ENCODE data around the gene CDH5.

CDH5 gene

DNA sequence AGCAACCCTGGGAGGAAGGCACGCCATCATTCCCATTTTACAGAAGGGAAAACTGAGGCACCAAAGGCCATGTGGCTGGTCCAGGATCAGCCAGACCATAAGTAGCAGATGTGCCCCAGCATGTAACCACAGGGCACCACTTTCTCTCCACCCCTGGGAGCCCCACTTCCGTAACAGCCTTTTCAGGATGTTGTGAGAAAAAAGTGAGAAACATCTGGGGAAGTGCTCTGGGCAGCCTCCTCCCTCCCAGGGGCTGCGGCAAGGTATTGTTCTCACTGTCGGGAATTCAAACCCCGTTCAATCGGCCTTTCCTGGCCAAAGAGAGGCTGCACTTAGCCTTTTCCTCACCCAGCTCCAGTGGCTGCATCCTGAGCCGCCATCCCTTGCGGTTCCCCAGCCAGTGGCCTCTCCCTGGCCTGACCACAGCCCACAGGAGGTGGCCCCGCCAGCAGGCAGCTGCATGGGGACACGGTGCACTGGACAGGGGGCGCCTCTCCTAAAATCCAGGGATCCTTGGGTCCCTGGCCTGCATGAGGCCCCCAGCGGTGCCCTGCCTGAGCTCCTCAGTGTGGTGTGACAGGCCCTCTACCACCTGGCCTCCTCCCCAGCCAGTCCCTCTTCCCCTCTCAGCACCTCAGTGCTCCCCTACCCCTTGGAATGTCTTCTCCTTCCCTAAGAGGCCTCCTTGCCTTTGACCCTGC is 5.7 kb upstream of the CDH5 start:
- H3K4me3 ChIP-seq (ENCODE audit: low read length): no peak overlapping the region
- DNase-seq (ENCODE audit: low read depth): no peak

DNA sequence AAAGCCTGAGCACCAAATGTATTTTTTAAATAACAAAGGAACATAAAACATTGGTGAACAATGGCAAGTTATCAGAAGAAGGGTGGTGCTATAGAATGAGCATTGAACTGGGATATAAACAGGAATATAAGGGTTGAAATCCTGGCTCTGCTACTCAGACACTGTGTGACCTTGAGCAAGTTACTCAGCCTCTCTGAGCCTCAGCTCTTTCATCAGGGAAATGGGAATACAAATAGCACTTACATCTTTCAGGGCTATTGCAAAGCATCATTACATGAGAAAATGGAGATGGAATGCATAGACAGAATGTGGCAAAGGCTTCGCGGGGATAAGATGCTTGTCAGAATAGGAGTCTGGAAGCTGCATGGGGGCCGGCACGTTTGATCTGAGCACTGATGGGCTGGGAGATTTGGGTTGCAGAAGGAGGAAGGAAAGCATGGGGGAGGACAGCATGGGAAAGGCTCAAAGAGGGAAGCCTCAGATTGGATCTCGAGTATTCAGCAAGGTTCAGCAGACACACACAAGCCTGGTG is 4.8 kb upstream of the CDH5 start:
- TF ChIP-seq, protein P1, sequence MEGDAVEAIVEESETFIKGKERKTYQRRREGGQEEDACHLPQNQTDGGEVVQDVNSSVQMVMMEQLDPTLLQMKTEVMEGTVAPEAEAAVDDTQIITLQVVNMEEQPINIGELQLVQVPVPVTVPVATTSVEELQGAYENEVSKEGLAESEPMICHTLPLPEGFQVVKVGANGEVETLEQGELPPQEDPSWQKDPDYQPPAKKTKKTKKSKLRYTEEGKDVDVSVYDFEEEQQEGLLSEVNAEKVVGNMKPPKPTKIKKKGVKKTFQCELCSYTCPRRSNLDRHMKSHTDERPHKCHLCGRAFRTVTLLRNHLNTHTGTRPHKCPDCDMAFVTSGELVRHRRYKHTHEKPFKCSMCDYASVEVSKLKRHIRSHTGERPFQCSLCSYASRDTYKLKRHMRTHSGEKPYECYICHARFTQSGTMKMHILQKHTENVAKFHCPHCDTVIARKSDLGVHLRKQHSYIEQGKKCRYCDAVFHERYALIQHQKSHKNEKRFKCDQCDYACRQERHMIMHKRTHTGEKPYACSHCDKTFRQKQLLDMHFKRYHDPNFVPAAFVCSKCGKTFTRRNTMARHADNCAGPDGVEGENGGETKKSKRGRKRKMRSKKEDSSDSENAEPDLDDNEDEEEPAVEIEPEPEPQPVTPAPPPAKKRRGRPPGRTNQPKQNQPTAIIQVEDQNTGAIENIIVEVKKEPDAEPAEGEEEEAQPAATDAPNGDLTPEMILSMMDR (IDR thresholded peaks at IDR 0.05; ENCODE audit: insufficient read depth, low read depth, low read length, missing control alignments): no peak

More for the DNA sequence above, 5.7 kb upstream of the CDH5 start:
- TF ChIP-seq, protein P1 (IDR thresholded peaks at IDR 0.05; ENCODE audit: insufficient read depth, low read depth, low read length, missing control alignments): no peak

DNA sequence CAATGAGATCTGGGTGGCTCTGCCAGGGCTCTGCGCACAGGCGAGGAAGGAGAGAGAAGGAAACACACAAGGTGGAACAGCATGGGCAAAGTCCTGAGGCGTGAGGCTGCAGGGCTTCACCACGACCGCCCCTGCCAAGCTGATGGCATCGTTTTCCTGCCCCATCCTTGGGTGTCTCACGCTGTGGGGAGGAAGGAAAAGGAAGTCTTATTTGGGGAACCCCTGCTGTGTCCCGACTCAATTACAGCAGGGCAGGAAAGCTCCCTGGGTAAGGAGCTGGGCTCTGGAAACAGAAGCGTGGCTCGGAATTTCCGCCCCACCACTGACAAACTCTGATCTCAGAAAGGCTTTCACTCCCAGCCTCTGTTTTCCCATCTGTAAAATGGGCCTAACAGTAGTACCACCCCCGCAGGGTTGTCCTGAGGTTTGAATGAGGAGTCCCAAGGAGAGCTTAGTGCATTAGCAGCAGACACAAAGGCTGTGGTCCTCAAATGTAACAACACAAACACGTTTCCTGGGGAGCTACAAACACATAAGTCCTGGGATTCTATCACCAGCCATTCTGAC is 3.2 kb upstream of the CDH5 start:
- no peak overlapping the region for H3K4me3 ChIP-seq (ENCODE audit: low read length)
- TF ChIP-seq, protein P1 (IDR thresholded peaks at IDR 0.05; ENCODE audit: insufficient read depth, low read depth, low read length, missing control alignments): no peak
- no peak for DNase-seq (ENCODE audit: low read depth)

More for the DNA sequence above, 4.8 kb upstream of the CDH5 start:
- no peak overlapping the region for H3K4me3 ChIP-seq (ENCODE audit: low read length)
- DNase-seq (ENCODE audit: low read depth): no peak

DNA sequence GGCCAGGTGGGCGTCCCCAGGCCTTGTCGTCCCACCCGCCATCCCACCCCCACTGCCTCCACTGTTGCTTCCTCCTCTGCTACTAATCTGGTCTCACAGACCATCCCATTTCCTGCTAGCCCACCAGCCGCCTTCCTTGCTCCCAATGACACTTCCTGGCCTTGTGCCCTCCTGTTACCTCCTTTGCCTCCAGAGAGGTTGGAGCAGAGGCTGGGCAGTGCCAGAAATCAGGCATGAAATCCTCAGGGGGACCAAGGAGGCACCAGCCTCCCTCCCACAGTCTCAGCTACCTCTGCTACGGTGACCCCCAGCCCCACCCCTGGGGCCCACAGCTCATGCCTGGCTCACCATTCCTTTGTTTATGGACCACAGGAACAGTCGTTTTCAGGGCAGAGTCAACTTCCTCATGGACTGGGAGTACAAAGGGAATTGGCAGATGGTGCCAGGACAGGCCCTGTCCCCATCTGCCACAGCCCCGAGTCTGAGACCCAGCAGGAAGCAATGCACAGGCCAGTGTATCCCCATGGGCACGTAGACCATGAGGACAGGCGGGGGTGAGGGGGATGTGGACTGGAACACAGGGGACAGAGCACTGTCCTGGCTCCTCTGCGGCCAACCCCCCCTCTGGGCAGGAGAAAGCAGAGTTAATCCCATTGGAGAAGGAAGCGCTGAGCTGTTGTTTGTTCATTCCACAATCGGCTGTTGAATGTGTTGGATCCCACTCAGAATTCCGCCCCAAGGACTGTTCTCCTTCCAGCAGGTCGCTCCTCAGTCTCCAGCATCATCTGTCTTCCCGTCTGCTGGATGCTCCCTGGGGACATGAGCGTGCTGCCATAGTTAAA is 2.2 kb upstream of the CDH5 start:
- TF ChIP-seq, protein P1 (IDR thresholded peaks at IDR 0.05; ENCODE audit: insufficient read depth, low read depth, low read length, missing control alignments): no peak
- no peak overlapping the region for H3K4me3 ChIP-seq (ENCODE audit: low read length)
- peak; percentile 60 for DNase-seq (ENCODE audit: low read depth)

DNA sequence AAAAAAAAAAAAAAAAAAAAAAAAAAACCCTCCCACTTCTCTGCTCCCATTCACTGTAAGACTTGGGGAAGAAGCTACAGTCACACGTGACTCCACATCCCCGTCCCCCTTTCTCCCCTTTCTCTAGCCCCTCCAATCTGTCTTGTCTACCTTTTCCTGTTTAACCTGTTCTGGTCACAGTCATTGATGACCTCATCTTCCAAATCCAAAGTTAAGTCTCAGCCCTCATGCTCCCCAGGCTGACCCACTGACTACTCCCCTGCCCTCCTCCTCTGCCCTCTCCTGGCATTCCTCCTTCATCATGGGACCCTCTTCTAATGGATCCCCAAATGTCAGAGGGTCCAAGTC is 1.6 kb upstream of the CDH5 start:
- TF ChIP-seq, protein P1 (IDR thresholded peaks at IDR 0.05; ENCODE audit: insufficient read depth, low read depth, low read length, missing control alignments): no peak
- peak; percentile 71 for DNase-seq (ENCODE audit: low read depth)
- H3K4me3 ChIP-seq (ENCODE audit: low read length): no peak overlapping the region

DNA sequence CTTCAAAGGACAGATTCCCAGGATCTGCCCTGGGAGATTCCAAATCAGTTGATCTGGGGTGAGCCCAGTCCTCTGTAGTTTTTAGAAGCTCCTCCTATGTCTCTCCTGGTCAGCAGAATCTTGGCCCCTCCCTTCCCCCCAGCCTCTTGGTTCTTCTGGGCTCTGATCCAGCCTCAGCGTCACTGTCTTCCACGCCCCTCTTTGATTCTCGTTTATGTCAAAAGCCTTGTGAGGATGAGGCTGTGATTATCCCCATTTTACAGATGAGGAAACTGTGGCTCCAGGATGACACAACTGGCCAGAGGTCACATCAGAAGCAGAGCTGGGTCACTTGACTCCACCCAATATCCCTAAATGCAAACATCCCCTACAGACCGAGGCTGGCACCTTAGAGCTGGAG is 840 bp upstream of the CDH5 start:
- H3K4me3 ChIP-seq (ENCODE audit: low read length): no peak overlapping the region
- TF ChIP-seq, protein P1 (IDR thresholded peaks at IDR 0.05; ENCODE audit: insufficient read depth, low read depth, low read length, missing control alignments): no peak
- DNase-seq (ENCODE audit: low read depth): peak; percentile 33

Measured in epithelial cell of esophagus (primary cell).